GM23338 (cell line): ENCODE measurements around the gene DCAF5.

Source experiments
- CREB1 ChIP-seq: fragments of 250-450 bp; sonication (Bioruptor Pico); IDR thresholded peaks from 2 replicates; pipeline ENCODE4 v1.5.0; 2020; ENCODE audit warnings: low read depth, mild to moderate bottlenecking, moderate library complexity
- CTCF ChIP-seq, 2 experiments: fragments of 200-600 bp in 1 of 2; sonication (generic) in 1 of 2; conservative IDR thresholded peaks; 2 replicates each; pipeline versions ENCODE4 v1.5.1 to v1.6.1; 2016 to 2017; ENCODE audit warnings: antibody characterized with exemption in 2 of 2, low read depth in 2 of 2, mild to moderate bottlenecking in 2 of 2, moderate library complexity in 1 of 2
- ETS1 ChIP-seq: IDR thresholded peaks from 2 replicates; pipeline ENCODE4 v1.6.1; 2016; ENCODE audit warnings: antibody characterized with exemption
- EZH2 ChIP-seq: fragments of 200-600 bp; sonication (generic); IDR thresholded peaks from one replicate; pipeline ENCODE4 v1.8.0; 2017; ENCODE audit warnings: antibody characterized with exemption, mild to moderate bottlenecking, low read depth; ENCODE audit not compliant: unreplicated experiment
- EZH2phosphoT487 ChIP-seq: fragments of 200-600 bp; sonication (generic); IDR thresholded peaks from one replicate; pipeline ENCODE4 v1.8.1; 2018; ENCODE audit warnings: antibody characterized with exemption; ENCODE audit not compliant: unreplicated experiment
- POLR2AphosphoS5 ChIP-seq: IDR thresholded peaks from 2 replicates; pipeline ENCODE4 v1.6.1; 2016; ENCODE audit warnings: antibody characterized with exemption, low read depth
- REST ChIP-seq: IDR thresholded peaks from one replicate; pipeline ENCODE4 v1.6.1; 2018; ENCODE audit warnings: antibody characterized with exemption; ENCODE audit not compliant: unreplicated experiment
- STAT1 ChIP-seq: IDR thresholded peaks from one replicate; pipeline ENCODE4 v1.6.1; 2016; ENCODE audit warnings: antibody characterized with exemption; ENCODE audit not compliant: unreplicated experiment
- ZNF114 ChIP-seq: fragments of 250-450 bp; sonication (Bioruptor Pico); IDR thresholded peaks from 2 replicates; pipeline ENCODE4 v1.5.0; 2020; ENCODE audit warnings: mild to moderate bottlenecking, moderate library complexity
- ZNF331 ChIP-seq: fragments of 250-450 bp; sonication (Bioruptor Pico); IDR thresholded peaks from 2 replicates; pipeline ENCODE4 v1.5.0; 2020; ENCODE audit warnings: low read depth, mild to moderate bottlenecking, moderate library complexity
- ZNF462 ChIP-seq: fragments of 250-450 bp; sonication (Bioruptor Pico); IDR thresholded peaks from 2 replicates; pipeline ENCODE4 v1.5.0; 2020; ENCODE audit warnings: mild to moderate bottlenecking, moderate library complexity

GRCh38 chr14:69142101-69142500 is 10.8 kb downstream of the DCAF5 start:
- TF ChIP-seq POLR2AphosphoS5 (no peak), EZH2phosphoT487 (no peak), ETS1 (no peak), CTCF (conservative IDR thresholded peaks at IDR 0.05; ENCODE audit: low read depth in 2 of 2) (no peak), EZH2 (no peak), REST (no peak), CREB1 (CRISPR knock-in tag) (no peak), ZNF331 (CRISPR knock-in tag) (no peak), ZNF114 (CRISPR knock-in tag) (no peak), ZNF462 (CRISPR knock-in tag) (no peak), STAT1 (no peak)
